ENCODE results near the gene ASTL. TPM values are rescaled to one million over a fixed set of nuclear protein-coding genes. Genes with fewer than 3 reads are reported as not detected.

Gene ASTL
- total RNA-seq, 1 experiment from 2014 or later: 0.34 TPM

- no peak overlapping the region for H3K9ac ChIP-seq (ENCODE audit: low read length)
- H3K36me3 ChIP-seq (ENCODE audit: control insufficient read depth in 1 of 2, insufficient read depth in 2 of 2, low read length in 2 of 2): no peaks in the 10 kb centered on the region
- no peaks in the 10 kb centered on the region for H3K27me3 ChIP-seq (ENCODE audit: insufficient read depth, low read length)
- BruUV-seq (replicated peaks): no TSS peak
- CTCF ChIA-PET: no interaction called here
- H3K4me2 ChIP-seq (ENCODE audit: low read length): no peak overlapping the region
- DNase-seq (ENCODE audit: low read depth, low spot score): no peak
- no peak overlapping the region for H2AFZ ChIP-seq (ENCODE audit: low read depth, low read length, poor library complexity, severe bottlenecking)
- no peaks in the 10 kb centered on the region for H4K20me1 ChIP-seq (ENCODE audit: insufficient read depth)
- TF ChIP-seq ATF3 (IDR thresholded peaks at IDR 0.05): no peak
- H3K27ac ChIP-seq (ENCODE audit: low read depth, low read length): no peak overlapping the region
- H3K79me2 ChIP-seq (ENCODE audit: insufficient read depth, low read length): no peaks in the 10 kb centered on the region
- ATAC-seq: no peak
- RAD21 ChIA-PET (ENCODE audit: low non-redundant PET in 1 of 2, low total read pairs in 2 of 2, uncharacterized antibody in 2 of 2, unreplicated experiment in 2 of 2): no interaction called here
- no peaks in the 10 kb centered on the region for H3K9me2 ChIP-seq (ENCODE audit: insufficient read depth)
- no peak overlapping the region for H3K4me3 ChIP-seq (replicated peaks in 1 of 2; ENCODE audit: low read depth in 1 of 2, low read length in 2 of 2)
- peaks cover 0 to 1% of the 10 kb centered on the region in 2 experiments; a peak in 1 of 4 replicates for H3K4me1 ChIP-seq (ENCODE audit: control insufficient read depth in 1 of 2, insufficient read depth in 2 of 2, low read length in 2 of 2)
- intact Hi-C loops (cut with micrococcal nuclease): no loop called here
- POLR2A ChIA-PET: no interaction called here
- H3K9me3 ChIP-seq (ENCODE audit: control insufficient read depth in 1 of 2, insufficient read depth in 1 of 2, low read depth in 1 of 2, low read length in 2 of 2): no peaks in the 10 kb centered on the region
Measured at GRCh38 chr2:96097441-96097840, 40.9 kb downstream of the ASTL start.

GRCh38 chr2:96095116-96095636 is 43.1 kb downstream of the ASTL start:
- H3K9me3 ChIP-seq (ENCODE audit: control insufficient read depth in 1 of 2, insufficient read depth in 1 of 2, low read depth in 1 of 2, low read length in 2 of 2): no peaks in the 10 kb centered on the region
- no TSS peak for BruUV-seq (replicated peaks)
- no peak for ATAC-seq
- no peak overlapping the region for H3K27ac ChIP-seq (ENCODE audit: low read depth, low read length)
- no peak overlapping the region for H2AFZ ChIP-seq (ENCODE audit: low read depth, low read length, poor library complexity, severe bottlenecking)
- H3K27me3 ChIP-seq (ENCODE audit: insufficient read depth, low read length): no peaks in the 10 kb centered on the region
- intact Hi-C loops (cut with micrococcal nuclease): no loop called here
- ChIA-PET RAD21 (ENCODE audit: low non-redundant PET in 1 of 2, low total read pairs in 2 of 2, uncharacterized antibody in 2 of 2, unreplicated experiment in 2 of 2) (no interaction called here), CTCF (no interaction called here), POLR2A (no interaction called here)
- DNase-seq (ENCODE audit: low read depth, low spot score): no peak
- no peak overlapping the region for H3K4me2 ChIP-seq (ENCODE audit: low read length)
- H4K20me1 ChIP-seq (ENCODE audit: insufficient read depth): no peaks in the 10 kb centered on the region
- H3K4me3 ChIP-seq (replicated peaks in 1 of 2; ENCODE audit: low read depth in 1 of 2, low read length in 2 of 2): no peak overlapping the region
- TF ChIP-seq ZNF274 (IDR thresholded peaks at IDR 0.05; ENCODE audit: low read depth, low read length) (no peak), EGR1 (IDR thresholded peaks at IDR 0.05; ENCODE audit: low read depth) (no peak)
- peaks cover 0 to 12% of the 10 kb centered on the region in 2 experiments; a peak in 2 of 4 replicates for H3K4me1 ChIP-seq (ENCODE audit: control insufficient read depth in 1 of 2, insufficient read depth in 2 of 2, low read length in 2 of 2)
- no peaks in the 10 kb centered on the region for H3K36me3 ChIP-seq (ENCODE audit: control insufficient read depth in 1 of 2, insufficient read depth in 2 of 2, low read length in 2 of 2)
- no peaks in the 10 kb centered on the region for H3K9me2 ChIP-seq (ENCODE audit: insufficient read depth)
- H3K79me2 ChIP-seq (ENCODE audit: insufficient read depth, low read length): no peaks in the 10 kb centered on the region
- H3K9ac ChIP-seq (ENCODE audit: low read length): no peak overlapping the region
